H4 (cell line): Measurements from ENCODE around the gene DNAAF8. TPM values are rescaled to one million over a fixed set of nuclear protein-coding genes. Genes with fewer than 3 reads are reported as not detected.
A peak's percentile ranks its signal among the peaks of the same experiment; 100 is the strongest.
"Not testable (repeated sequence)": the region's sequence is repeated elsewhere in the genome, so short reads cannot be mapped to it uniquely, and the experiment has no call there.

Source experiments
- DNase-seq: peaks from one replicate; pipeline ENCODE4 v3.0.0-alpha.2; 2015; ENCODE audit warnings: low spot score
- total RNA-seq: library from RNA; depleted of rRNA; stranded (reverse); fragments of >200 nt; shearing (Covaris generic); gene quantifications from 2 replicates; pipeline ENCODE4 v1.2.3, GENCODE V29; 2014

Gene DNAAF8
- total RNA-seq, 1 experiment from 2014 or later, result 0.62 TPM

DNA sequence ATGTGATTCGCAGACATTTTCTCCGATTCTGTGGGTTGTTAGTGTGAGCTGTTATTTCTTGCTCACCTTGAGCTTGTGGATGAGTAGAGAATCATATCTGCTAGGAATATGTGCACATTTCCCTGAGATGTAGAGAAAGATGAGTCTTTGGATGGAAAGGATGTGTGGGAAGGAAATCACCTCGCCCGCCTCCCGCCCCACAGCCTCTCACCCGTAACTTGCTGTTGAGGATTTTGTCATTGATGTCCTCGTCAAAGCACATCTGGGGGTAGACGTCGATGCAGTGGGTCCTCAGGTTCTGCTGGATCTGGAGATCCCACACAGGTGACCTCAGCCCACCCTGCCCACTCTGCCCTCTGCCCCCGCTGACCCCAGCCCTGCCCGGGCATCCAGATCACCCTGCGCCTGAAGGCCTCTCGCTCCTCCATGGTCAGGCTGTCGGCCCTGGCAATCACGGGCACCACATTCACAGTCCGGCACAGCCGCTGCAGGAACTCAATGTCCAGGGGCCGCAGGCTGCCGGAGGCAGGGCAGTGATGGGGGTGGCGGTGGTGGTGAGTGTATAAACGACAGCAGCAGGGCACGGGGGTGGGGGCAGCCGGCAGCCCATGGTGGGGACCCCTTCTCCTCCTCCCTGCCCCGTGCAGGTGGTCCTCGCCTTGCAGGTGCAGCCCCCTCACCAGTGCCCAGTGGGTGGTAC, 49.1 kb downstream of the DNAAF8 start:
- no peak for DNase-seq

GRCh38 chr16:4783951-4784336, 49.6 kb downstream of the DNAAF8 start:
- no peak for DNase-seq

DNA sequence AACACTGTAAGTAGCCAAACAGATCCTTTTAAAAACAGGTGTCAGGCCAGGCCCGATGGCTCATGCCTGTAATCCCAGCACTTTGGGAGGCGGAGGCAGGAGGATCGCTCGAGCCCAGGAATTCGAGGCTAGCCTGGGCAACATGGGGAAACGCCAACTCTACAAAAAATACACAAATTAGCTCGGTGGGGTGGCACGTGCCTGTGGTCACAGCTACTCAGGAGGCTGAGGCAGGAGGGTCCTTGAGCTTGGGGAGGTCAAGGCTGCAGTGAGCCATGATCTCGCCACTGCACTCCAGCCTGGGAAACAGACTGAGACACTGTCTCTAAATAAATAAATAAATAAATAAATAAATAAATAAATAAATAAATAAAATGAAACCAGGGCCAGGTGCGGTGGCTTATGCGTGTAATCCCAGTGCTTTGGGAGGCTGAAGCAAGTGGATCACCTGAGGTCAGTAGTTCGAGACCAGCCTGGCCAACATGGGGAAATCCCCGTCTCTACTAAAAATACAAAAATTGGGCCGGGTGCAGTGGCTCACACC, 50.2 kb downstream of the DNAAF8 start:
- not testable (repeated sequence) for DNase-seq

GRCh38 chr16:4785758-4786433, 51.6 kb downstream of the DNAAF8 start:
- DNase-seq, result no peak

- no peak for DNase-seq
These were observed 52.7 kb downstream of the DNAAF8 start for GRCh38 chr16:4787068-4787467.

DNA sequence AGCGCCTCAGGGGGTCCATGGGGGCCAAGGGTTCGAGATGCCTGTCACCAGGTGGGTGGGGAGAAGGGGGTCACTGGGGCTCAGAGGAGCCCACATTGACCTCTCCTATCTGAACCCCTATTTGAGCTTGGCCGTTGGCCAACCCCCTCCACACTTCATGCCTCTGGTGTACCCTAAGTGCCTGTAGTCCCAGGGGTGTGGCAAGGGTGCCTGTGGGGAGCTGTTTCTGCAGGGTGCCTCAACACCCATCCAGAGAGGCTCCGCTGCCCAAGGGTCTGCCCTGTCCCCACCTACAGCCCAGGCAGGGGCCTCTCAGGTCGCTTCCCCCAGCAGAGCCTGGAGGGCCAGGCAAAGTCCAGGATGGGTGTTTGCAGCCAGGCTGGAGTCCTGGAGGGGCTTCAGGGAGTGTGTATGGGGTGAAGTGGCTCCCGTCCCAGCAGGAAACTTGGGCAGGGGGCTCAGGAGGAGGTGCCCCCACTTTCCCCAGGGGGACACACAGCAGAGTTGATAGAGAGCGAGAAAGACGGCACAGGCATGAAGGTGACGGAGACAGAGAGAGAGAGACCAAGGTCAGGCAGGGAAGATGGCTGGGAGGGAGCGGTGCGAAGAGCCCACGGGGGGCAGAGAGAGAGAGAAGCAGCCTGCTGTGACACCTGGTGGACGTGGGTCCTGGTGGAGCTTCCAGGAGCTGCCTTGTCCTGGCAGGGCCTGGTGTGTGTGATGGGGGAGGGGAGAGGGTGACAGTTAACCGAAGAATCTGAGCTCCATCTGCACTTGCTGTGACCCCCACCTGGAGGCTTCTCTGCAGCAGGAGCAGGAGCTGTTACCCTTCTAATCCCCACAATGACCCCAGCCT, 53.5 kb downstream of the DNAAF8 start, which contains the start of gene SEPTIN12:
Gene SEPTIN12, minus strand, starts transcription at position 719 of the 856 bp plus-strand sequence. Its CDS starts 700 bp downstream, at position 19.
- DNase-seq, result no peak

- DNase-seq, result no peak
These were observed 54.2 kb downstream of the DNAAF8 start for GRCh38 chr16:4788489-4788889.

DNA sequence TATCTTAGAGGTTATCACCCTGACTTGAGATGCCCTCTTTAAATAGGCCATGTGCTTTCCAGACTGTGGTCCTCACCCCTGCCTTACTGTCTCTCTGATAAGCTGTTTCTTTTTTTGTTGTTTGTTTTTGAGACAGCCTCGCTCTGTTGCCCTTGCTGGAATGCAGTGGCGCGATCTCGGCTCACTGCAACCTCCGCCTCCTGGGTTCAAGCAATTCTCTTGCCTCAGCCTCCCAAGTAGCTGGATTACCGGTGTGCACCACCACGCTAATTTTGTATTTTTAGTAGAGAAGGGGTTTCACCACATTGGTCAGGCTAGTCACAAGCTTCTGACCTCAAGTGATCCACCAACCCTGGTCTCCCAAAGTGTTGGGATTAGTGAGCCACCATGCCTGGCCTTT, 54.6 kb downstream of the DNAAF8 start:
- no peak for DNase-seq

DNA sequence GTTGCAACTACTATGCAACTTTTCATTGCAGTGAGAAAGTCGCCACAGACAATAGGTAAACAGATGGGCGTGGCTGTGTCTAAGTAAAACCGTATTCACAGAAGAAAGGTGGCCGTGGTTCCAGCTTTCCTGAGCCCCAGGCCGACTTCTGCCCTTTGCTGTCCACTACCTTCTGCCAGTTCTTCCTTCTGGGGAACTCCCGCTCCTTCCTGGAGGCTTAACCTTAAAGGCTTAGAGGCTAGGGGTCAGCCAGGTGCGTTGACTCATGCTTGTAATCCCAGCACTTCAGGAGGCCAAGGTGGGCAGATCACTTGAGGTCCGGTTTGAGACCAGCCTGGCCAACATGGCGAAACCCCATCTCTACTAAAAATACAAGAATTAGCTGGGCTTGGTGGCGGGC, 55.9 kb downstream of the DNAAF8 start:
- no peak for DNase-seq

DNA sequence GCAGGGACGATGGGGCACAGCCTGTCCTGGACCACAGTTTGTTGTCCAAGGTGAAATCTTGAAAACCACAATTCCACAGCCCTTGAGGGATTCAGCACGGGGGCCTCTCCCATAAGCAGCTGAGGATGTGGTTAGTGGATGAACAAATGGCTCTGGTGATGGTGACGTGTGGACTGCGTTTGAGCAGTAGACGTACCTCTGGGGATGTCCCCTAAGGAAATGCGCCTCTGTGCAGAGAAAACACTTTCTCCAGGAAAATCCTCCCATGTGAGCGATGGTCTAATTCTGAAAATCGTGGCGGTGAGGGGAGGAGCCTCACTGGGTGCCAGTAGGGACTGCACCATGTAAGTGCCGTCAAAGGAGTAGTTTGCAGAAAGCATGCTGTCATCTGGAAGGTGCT, 56.5 kb downstream of the DNAAF8 start:
- peak; percentile 41 for DNase-seq

DNA sequence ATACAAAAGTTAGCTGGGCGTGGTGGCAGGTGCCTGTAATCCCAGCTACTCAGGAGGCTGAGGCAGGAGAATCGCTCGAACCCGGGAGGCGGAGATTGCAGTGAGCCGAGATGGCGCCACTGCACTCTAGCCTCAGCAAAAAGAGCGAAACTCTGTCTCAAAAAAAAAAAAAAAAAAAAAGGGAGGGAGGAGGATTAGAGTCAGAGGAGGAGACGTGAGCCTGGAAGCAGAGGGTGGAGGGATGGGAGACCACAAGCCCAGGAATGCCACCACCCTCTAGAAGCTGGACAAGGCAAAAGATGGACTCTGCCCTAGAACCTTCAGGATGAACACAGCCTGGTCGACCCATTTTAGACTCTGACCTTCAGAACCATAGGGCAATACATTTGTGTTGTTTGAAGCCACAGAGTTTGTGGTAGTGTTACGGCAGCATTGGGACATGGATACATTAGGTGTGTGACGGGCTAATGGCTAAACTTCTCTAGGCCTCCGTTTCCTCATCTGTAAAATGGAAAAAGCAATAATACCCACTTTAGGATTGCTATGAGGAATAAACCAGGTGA, 58.7 kb downstream of the DNAAF8 start:
- DNase-seq, result no peak

- DNase-seq, result no peak
These were observed 61.0 kb downstream of the DNAAF8 start, which contains the start of gene SMIM22 for GRCh38 chr16:4795181-4795827. SMIM22 (plus strand) TSS chr16:4795369; CDS start chr16:4795735, 366 bp downstream.

GRCh38 chr16:4795828-4796572, 61.7 kb downstream of the DNAAF8 start:
- no peak for DNase-seq

GRCh38 chr16:4796982-4797804, 62.9 kb downstream of the DNAAF8 start:
- no peak for DNase-seq

- no peak for DNase-seq
These were observed 63.5 kb downstream of the DNAAF8 start for GRCh38 chr16:4797805-4798252.

DNA sequence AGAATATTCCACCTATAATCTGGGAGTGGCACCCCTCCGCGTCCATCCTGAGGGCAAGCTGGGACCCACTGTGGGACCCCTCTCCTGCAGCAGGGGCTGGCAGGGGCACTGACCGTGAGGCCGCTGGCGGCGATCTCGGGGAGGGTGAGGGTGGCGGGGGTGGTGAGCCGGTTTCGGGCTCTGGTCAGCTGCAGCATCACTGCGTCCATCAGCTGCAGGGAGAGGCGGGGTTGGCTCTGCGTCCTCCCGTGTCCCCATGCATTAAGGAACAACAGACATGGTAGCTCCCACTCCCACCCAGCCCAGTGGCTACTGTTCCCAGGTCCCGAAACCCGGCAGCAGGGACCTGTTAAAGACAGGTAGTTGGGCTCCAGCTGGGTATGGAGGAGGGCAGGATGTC, 64.1 kb downstream of the DNAAF8 start:
- no peak for DNase-seq
